Subcutaneous abdominal adipose tissue (tissue), 5 donors: ENCODE data around the gene FBXW8.

Experiments
- H3K27ac ChIP-seq: one replicate; pipeline ENCODE4 v1.7.0; 2013; ENCODE audit warnings: low read depth, mild to moderate bottlenecking, inconsistent platforms, low read length, moderate library complexity
- H3K27me3 ChIP-seq, 5 donors: one replicate each; pipeline ENCODE4 v1.7.0; 2013; ENCODE audit warnings: low read length in 5 of 5, inconsistent platforms in 1 of 5; ENCODE audit not compliant: control insufficient read depth in 5 of 5, insufficient read depth in 4 of 5
- H3K36me3 ChIP-seq, 5 donors: one replicate each; pipeline ENCODE4 v1.7.0; 2013; ENCODE audit warnings: low read length in 5 of 5; ENCODE audit not compliant: control insufficient read depth in 5 of 5, insufficient read depth in 5 of 5
- H3K4me1 ChIP-seq, 5 donors: one replicate each; pipeline ENCODE4 v1.7.0; 2013; ENCODE audit warnings: low read length in 5 of 5, mild to moderate bottlenecking in 3 of 5, moderate library complexity in 1 of 5; ENCODE audit not compliant: control insufficient read depth in 5 of 5, insufficient read depth in 5 of 5
- H3K4me3 ChIP-seq, 5 donors: one replicate each; pipeline ENCODE4 v1.7.0; 2013; ENCODE audit warnings: low read length in 5 of 5, low read depth in 1 of 5
- H3K9ac ChIP-seq, 5 donors: one replicate each; pipeline ENCODE4 v1.7.0; 2013; ENCODE audit warnings: low read length in 5 of 5, mild to moderate bottlenecking in 4 of 5, moderate library complexity in 3 of 5
- H3K9me3 ChIP-seq, 5 donors: one replicate each; pipeline ENCODE4 v1.7.0; 2013; ENCODE audit warnings: low read length in 5 of 5; ENCODE audit not compliant: control insufficient read depth in 5 of 5
- donor health status: healthy.
- donor health status: healthy.
- donor health status: healthy.
- donor health status: healthy.
- donor health status: healthy.

FBXW8 gene

DNA sequence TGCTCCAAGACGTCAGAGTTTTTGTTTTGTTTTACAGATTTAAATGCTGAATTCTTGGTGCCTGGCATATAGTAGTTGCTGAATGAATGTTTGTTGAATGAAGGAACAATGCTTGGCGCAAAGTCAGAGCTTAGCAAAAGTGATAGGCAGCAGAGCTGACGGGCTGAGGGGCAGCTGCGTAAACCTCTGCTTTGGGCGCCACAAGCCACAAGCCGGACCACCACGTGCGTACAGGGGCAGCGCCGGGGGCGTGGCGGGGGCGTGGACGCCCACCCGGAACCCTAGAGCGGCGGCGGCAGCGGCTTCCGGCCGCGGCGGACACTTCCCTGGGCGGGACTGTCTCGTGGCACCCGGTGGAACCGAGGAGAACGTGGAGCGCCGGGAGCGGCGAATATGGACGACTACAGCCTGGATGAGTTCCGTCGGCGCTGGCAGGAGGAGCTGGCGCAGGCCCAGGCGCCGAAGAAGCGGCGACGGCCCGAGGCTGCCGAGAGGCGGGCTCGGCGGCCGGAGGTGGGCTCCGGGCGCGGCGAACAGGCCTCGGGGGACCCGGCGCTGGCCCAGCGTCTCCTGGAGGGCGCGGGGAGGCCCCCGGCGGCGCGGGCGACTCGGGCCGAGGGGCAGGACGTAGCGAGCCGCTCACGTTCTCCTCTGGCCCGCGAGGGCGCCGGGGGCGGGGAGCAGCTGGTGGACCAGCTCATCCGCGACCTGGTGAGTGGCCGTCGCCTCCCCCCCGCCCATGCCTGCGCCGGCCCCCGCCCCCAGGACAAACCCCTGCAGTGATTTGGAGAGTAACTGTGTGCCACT lies at the start of gene FBXW8:
FBXW8 (plus strand) TSS at position 306 of the 807 bp plus-strand sequence; CDS start at position 394, 88 bp downstream.
- H3K9ac ChIP-seq = peak within 1 kb of the TSS; percentile 73 to 91 (median 78)
- peak within 1 kb of the TSS; percentile 52 for H3K27ac ChIP-seq
- no peaks in the 10 kb centered on the region for H3K9me3 ChIP-seq
- H3K4me3 ChIP-seq = peak within 1 kb of the TSS; percentile 73 to 89 (median 78)
- H3K27me3 ChIP-seq = no peaks in the 10 kb centered on the region
- H3K4me1 ChIP-seq = peaks cover 1 to 11% (median 10%) of the 10 kb centered on the region in 5 donors
- peaks cover 0 to 2% (median 0%) of the 10 kb centered on the region in 5 donors for H3K36me3 ChIP-seq

GRCh38 chr12:116861320-116861719 lies 49.4 kb upstream of the FBXW8 start:
- no peaks in the 10 kb centered on the region for H3K36me3 ChIP-seq
- H3K27ac ChIP-seq = no peak overlapping the region
- peaks cover 0 to 16% (median 9%) of the 10 kb centered on the region in 5 donors for H3K4me1 ChIP-seq
- H3K27me3 ChIP-seq = peaks cover 0 to 15% (median 9%) of the 10 kb centered on the region in 5 donors
- H3K4me3 ChIP-seq = no peak overlapping the region
- no peaks in the 10 kb centered on the region for H3K9me3 ChIP-seq
- no peak overlapping the region for H3K9ac ChIP-seq

GRCh38 chr12:116862167-116862566 lies 48.6 kb upstream of the FBXW8 start:
- Histone ChIP-seq H3K9me3 (no peaks in the 10 kb centered on the region), H3K27ac (no peak overlapping the region), H3K36me3 (no peaks in the 10 kb centered on the region), H3K4me1 (peaks cover 0 to 16% (median 9%) of the 10 kb centered on the region in 5 donors), H3K9ac (no peak overlapping the region), H3K4me3 (no peak overlapping the region), H3K27me3 (peaks cover 0 to 9% (median 6%) of the 10 kb centered on the region in 5 donors)

DNA sequence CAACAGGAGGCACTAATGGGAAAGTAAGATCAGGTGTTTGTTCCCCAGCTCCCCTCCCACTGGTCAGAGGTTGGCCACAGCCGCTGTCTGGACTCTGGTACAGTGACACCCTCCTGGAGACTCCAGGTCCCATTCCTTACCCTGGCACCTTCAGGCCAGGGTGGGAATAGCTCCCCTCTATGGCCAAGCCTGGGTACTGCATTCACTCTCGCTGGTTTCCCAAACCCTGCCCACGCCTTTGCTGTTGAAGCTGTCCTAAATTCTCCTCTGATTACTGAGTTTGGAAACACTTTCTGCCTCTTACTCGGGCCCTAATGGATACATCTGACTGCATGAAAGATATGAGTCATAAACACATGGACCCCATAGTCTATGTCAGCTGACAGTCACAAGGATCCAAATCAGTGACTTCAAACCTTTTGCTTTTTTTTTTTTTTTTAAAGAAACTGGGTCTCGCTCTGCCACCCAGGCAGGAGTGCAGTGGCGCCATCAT lies 47.4 kb upstream of the FBXW8 start:
- Histone ChIP-seq H3K27me3 (peaks cover 0 to 9% (median 6%) of the 10 kb centered on the region in 5 donors), H3K4me1 (peaks cover 0 to 16% (median 9%) of the 10 kb centered on the region in 5 donors), H3K27ac (no peak overlapping the region), H3K36me3 (no peaks in the 10 kb centered on the region), H3K9ac (no peak overlapping the region), H3K4me3 (no peak overlapping the region), H3K9me3 (no peaks in the 10 kb centered on the region)

DNA sequence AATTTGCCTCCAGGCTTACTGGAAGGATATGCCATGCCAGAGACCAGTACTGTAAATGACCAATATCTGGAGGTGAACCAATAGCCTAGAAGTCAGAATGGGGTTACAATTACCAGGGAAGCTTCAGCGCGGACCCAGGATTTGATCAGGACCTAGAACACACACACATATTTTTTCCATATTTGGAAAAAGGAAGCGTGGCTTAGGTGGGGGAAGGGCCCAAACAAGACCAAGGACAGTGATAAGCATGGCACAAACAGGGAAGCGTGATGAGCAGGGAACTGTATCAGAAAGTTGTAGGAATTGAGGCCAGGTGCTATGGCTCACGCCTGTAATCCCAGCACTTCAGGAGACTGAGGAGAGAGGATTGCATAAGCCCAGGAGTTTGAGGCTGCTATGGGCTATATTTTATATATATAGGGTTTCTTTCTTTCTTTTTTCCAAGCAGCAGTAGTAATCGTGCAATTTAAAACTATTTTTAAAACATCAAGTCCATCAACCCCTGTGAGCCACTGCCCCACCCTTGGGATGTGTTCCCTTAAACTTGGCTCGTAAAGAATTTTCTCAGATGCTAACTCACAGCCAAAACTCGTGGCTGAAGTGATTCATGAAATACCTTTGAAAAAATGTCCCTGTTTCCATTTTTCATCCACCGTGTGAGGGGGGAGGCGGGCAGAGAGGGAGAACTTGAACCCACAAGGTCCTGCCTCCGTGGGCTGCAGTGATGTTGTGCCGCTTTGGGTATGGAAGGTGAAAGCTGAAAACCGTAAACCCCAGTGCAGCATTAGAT lies 46.2 kb upstream of the FBXW8 start:
- peaks cover 0 to 15% (median 6%) of the 10 kb centered on the region in 5 donors for H3K4me1 ChIP-seq
- no peaks in the 10 kb centered on the region for H3K36me3 ChIP-seq
- H3K9me3 ChIP-seq = no peaks in the 10 kb centered on the region
- no peak overlapping the region for H3K9ac ChIP-seq
- H3K27me3 ChIP-seq = peaks cover 0 to 9% (median 6%) of the 10 kb centered on the region in 5 donors
- H3K4me3 ChIP-seq = no peak overlapping the region
- no peak overlapping the region for H3K27ac ChIP-seq

- Histone ChIP-seq H3K9ac (no peak overlapping the region), H3K27me3 (peaks cover 0 to 6% (median 2%) of the 10 kb centered on the region in 5 donors), H3K4me1 (no peaks in the 10 kb centered on the region), H3K36me3 (no peaks in the 10 kb centered on the region), H3K4me3 (no peak overlapping the region), H3K27ac (no peak overlapping the region), H3K9me3 (no peaks in the 10 kb centered on the region)
Observed at GRCh38 chr12:116867523-116867922, 43.2 kb upstream of the FBXW8 start.

DNA sequence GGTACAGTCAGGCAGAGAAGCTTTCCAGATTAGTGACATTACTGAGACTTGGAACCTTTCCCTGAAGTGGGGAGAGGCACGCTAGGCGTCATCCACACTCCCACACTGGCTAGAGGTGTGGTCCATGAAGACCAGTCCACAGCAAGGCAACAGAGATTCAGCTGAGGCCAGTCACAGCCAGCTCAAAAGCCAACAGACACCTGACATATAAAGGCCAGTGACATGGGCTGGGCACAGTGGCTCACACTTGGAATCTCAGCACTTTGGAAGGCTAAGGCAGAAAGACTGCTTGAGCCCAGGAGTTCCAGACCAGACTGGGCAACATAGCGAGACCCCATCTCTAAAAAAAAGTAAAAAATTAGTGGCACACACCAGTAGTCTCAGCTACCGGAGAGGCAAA lies 40.4 kb upstream of the FBXW8 start:
- Histone ChIP-seq H3K36me3 (no peaks in the 10 kb centered on the region), H3K4me1 (no peaks in the 10 kb centered on the region), H3K4me3 (no peak overlapping the region), H3K27me3 (peaks cover 0 to 10% (median 7%) of the 10 kb centered on the region in 5 donors), H3K9ac (no peak overlapping the region), H3K9me3 (peaks cover 5 to 14% (median 10%) of the 10 kb centered on the region in 5 donors), H3K27ac (no peak overlapping the region)

- Histone ChIP-seq H3K27me3 (peaks cover 32 to 44% (median 37%) of the 10 kb centered on the region in 5 donors), H3K9me3 (peaks cover 5 to 14% (median 10%) of the 10 kb centered on the region in 5 donors), H3K36me3 (no peaks in the 10 kb centered on the region), H3K9ac (no peak overlapping the region), H3K4me1 (peaks cover 0 to 13% (median 11%) of the 10 kb centered on the region in 5 donors), H3K27ac (no peak overlapping the region), H3K4me3 (no peak overlapping the region)
Observed at GRCh38 chr12:116874324-116874995, 36.3 kb upstream of the FBXW8 start.

- Histone ChIP-seq H3K9me3 (peaks cover 5 to 14% (median 10%) of the 10 kb centered on the region in 5 donors), H3K9ac (no peak overlapping the region), H3K27ac (no peak overlapping the region), H3K4me1 (peaks cover 0 to 25% (median 15%) of the 10 kb centered on the region in 5 donors), H3K4me3 (no peak overlapping the region), H3K27me3 (peaks cover 43 to 55% (median 45%) of the 10 kb centered on the region in 5 donors), H3K36me3 (no peaks in the 10 kb centered on the region)
Observed at GRCh38 chr12:116876151-116876869, 34.4 kb upstream of the FBXW8 start.
